Choroid plexus epithelial cell (primary cell): ENCODE results near the gene INSRR.

Experiments
- DNase-seq: peaks from one replicate; pipeline ENCODE4 v3.0.0-alpha.2; 2010; ENCODE audit warnings: low read depth
- H3K4me3 ChIP-seq: 2 replicates; pipeline ENCODE4 v1.5.1; 2011; ENCODE audit warnings: low read depth, mild to moderate bottlenecking, control low read depth, low read length, moderate library complexity
- TF ChIP-seq, protein P1 (sequence below): conservative IDR thresholded peaks from 2 replicates; pipeline ENCODE4 v1.5.1; 2011; ENCODE audit warnings: low read depth, mild to moderate bottlenecking, control low read depth, inconsistent platforms, low read length, moderate library complexity

INSRR gene

DNA sequence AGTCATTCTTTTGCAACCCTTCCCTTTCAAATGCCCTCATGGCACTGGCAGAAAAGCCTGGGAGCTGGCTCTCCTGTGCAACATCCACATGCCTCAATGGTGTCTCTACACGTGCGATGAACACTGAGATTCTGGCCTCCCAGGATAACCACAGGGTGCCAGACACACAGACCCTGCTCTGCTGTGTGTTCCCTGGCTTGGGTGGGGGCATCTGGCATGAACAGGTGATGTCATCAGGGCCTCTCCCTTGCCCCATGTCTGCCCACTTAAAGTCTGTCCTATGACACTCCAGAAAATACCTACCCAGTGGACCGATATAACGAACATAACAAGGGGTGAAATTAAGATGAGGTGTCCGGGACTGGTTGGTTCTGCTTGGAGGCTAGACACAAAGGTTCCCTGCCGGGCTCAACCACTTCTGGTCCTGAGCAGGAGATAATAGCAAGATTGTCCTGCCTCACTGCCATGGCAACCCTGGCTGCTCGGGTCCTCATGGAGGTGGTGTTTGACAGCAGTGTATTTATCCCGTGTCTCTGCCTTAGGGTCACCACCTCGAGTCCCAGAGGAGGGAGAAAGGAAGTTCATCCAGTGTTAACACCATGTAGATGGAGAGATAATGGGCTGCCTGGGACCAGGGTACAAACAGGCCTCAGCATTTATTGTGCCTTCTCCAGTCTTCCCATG is 19.3 kb downstream of the INSRR start:
- H3K4me3 ChIP-seq, result no peak overlapping the region
- TF ChIP-seq, protein P1, sequence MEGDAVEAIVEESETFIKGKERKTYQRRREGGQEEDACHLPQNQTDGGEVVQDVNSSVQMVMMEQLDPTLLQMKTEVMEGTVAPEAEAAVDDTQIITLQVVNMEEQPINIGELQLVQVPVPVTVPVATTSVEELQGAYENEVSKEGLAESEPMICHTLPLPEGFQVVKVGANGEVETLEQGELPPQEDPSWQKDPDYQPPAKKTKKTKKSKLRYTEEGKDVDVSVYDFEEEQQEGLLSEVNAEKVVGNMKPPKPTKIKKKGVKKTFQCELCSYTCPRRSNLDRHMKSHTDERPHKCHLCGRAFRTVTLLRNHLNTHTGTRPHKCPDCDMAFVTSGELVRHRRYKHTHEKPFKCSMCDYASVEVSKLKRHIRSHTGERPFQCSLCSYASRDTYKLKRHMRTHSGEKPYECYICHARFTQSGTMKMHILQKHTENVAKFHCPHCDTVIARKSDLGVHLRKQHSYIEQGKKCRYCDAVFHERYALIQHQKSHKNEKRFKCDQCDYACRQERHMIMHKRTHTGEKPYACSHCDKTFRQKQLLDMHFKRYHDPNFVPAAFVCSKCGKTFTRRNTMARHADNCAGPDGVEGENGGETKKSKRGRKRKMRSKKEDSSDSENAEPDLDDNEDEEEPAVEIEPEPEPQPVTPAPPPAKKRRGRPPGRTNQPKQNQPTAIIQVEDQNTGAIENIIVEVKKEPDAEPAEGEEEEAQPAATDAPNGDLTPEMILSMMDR, result no peak

DNA sequence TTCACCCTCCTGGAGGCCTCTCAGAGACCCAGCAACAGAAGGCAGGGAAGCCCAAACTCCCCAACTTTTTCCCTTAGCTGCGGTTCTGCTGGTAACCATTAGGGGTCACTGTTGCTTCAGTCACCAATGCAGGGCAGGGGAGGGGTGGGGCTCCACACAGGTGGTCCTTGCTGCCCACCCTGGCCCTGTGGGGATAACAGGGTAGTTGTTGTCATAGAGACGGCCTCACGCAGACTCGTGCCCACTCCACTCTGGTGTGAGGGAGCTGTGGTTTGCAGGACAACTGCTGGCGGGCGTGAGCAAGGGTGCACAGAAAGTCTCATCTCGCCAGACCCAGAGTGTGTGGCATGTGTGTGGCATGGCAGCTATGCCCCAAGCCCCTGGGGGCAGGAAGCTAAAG is 19.9 kb downstream of the INSRR start:
- no peak overlapping the region for H3K4me3 ChIP-seq
- TF ChIP-seq, protein P1, result peak; percentile 92
- DNase-seq, result peak; percentile 36

More for the DNA sequence above, 19.3 kb downstream of the INSRR start:
- no peak for DNase-seq

DNA sequence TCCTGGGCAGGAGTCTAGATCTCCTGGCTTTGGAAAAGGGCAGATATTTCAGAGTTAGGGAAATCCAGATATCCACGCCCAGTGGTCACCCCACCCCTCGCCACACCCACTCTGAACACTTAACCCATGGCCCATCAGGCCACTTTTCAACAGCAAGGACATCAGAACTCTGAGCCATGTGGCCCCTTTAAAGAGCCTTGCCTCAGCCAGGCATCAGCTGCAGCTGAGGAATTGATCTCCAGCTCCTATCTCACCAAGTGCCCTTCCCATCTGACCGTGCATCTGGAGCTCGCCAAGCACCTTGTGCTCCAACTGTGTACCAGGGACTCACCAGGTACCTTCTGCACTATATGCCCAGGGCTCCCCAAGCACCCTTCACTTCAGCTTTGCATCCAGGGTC is 22.0 kb downstream of the INSRR start:
- DNase-seq, result no peak
- H3K4me3 ChIP-seq, result no peak overlapping the region
- TF ChIP-seq, protein P1, result no peak

DNA sequence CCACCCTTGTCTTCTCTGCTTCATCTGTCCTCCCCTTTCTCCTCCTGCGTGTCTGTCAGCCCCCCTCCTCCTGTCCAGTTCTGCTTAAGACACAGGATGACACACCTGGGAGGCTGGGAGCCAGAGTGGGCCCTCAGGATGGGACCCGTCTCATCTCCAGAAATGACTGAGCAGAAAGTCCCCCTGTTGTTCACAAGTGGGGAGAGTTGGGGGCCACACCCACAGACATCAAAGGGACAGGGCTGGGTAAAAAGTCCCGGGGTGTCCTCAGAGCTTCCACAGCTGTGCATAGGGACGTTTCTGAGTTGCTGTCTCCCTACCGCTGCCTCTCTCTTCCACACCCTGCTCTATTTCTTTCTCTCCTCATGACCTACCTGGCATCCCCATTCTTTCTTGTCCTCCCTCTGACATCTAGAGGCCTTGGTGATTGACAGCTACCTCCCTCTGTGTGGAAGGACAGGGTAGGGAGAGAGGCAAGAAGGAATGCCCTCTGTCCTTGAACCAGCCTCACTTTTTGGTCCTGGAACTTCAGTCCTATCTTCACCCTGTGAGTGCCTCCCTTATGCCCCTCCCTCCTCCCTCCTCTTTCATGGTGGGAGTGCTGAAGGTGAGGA is 22.8 kb downstream of the INSRR start:
- H3K4me3 ChIP-seq, result no peak overlapping the region
- DNase-seq, result no peak
- TF ChIP-seq, protein P1, result no peak

DNA sequence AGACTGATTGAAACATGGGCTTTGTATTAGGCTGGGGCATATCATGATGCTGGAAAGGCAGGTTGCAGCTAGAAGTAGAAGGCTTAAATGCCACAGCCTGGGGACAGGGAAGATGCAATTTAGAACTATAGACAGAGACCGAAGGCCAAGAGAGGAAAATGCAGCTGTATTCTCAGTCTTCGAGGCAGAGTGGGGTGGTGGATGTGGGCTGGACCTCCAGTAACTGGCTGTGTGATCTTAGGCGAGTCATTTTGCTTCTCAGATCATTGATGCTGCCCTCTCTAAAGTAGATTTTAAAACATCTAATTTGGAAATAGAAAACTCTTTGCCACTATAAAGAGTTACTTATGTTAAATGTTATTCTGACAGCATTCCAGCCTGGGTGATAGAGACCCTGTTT is 24.6 kb downstream of the INSRR start:
- TF ChIP-seq, protein P1, result no peak
- DNase-seq, result no peak
- no peak overlapping the region for H3K4me3 ChIP-seq

DNA sequence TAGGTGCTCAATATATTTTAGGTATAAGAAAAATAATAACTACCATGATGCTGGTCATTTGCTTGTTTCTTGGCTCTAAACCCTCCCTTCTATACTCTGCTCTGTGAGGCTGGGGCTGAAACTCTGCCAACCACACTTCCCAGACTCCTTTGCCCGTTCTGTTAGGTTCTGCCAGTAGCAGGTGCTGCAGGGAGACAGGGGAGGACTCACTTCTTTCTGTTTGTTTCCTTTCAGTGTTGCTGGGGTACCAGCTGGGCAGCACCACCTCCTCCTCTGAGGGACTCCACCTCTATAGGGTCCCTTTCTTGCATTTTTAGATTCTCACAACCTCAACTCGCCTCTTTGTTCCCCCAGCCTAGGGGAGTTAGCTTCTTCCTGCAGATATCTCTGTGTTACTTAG is 25.3 kb downstream of the INSRR start:
- TF ChIP-seq, protein P1, result no peak
- DNase-seq, result no peak
- no peak overlapping the region for H3K4me3 ChIP-seq

DNA sequence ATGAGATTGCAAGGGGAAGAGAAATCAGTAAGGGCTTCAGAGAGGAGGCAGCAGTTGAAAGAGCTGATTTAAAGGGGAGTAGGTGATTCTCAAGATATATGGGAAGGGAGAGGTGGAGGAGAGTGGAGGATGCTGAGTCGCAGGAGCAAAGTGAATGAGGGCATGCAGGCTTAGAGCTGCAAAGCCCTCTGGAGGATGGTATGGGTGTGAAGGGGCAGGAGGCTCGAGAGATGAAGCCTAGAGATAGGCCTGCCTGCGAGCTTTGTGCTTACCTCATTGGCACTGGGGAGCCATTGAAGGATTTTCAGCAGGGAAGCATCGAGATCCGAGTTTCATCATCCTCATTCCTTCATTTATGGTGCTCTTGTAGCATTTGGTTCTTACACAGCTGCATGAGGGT is 26.5 kb downstream of the INSRR start:
- no peak overlapping the region for H3K4me3 ChIP-seq
- TF ChIP-seq, protein P1, result no peak
- no peak for DNase-seq
